ENCODE measurements around the gene KCNJ15. TPM values are rescaled to one million over a fixed set of nuclear protein-coding genes. Genes with fewer than 3 reads are reported as not detected.

Gene KCNJ15
- total and polyA plus RNA-seq, 8 donors: 54.1 to 103 (median 80.7) TPM

DNA sequence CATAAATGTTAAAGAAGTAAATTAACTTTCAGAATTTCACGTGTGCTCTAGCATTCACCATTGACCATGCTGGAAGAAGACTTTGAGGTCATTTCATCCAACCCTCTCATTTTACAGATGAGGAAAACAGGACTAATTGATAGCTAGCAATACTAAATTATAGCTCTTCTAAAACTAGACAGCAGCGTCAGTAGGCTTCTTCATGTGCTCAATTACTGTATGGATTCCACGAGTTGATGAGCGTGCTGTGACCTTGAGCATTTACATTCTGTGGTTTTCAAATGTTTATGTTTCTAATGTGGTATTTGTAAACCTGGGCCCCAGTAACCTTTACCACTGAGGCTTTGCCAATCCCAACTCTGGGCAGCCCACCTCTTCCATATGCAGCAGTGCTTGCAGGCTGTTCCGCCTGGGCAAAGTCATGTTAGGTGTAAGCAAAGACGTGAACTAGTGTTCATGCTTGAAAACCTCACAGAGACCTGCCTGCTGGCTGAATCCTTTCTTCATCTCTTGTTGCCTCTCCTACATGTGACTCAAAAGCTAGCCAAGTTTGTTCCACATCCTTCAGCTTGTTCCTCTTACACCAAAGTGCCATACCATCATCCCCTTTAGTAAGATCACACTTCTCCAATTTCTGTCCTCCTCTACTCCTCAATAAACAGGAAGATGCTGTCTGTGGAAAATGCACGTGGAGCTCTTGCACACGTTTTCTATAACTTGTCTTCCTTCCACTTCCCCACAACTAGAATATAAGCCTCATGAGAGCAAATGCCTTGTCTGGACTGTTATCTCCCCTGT, 17.2 kb downstream of the KCNJ15 start:
- intact Hi-C loops (cut with DNase I): no loop called here
- H3K9me3 ChIP-seq: no peaks in the 10 kb centered on the region
- DNase-seq: no peak
- no peaks in the 10 kb centered on the region for H3K27me3 ChIP-seq
- peaks cover 28 to 95% of the 10 kb centered on the region in 2 donors for H3K4me1 ChIP-seq
- peak; percentile 11 for ATAC-seq
- H3K36me3 ChIP-seq: no peaks in the 10 kb centered on the region
- peak overlapping the region in 1 of 2 donors; percentile 93 for H3K27ac ChIP-seq
- no peak overlapping the region for H3K4me3 ChIP-seq
- TF ChIP-seq, protein P1, sequence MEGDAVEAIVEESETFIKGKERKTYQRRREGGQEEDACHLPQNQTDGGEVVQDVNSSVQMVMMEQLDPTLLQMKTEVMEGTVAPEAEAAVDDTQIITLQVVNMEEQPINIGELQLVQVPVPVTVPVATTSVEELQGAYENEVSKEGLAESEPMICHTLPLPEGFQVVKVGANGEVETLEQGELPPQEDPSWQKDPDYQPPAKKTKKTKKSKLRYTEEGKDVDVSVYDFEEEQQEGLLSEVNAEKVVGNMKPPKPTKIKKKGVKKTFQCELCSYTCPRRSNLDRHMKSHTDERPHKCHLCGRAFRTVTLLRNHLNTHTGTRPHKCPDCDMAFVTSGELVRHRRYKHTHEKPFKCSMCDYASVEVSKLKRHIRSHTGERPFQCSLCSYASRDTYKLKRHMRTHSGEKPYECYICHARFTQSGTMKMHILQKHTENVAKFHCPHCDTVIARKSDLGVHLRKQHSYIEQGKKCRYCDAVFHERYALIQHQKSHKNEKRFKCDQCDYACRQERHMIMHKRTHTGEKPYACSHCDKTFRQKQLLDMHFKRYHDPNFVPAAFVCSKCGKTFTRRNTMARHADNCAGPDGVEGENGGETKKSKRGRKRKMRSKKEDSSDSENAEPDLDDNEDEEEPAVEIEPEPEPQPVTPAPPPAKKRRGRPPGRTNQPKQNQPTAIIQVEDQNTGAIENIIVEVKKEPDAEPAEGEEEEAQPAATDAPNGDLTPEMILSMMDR (IDR thresholded peaks at IDR 0.05): no peak

DNA sequence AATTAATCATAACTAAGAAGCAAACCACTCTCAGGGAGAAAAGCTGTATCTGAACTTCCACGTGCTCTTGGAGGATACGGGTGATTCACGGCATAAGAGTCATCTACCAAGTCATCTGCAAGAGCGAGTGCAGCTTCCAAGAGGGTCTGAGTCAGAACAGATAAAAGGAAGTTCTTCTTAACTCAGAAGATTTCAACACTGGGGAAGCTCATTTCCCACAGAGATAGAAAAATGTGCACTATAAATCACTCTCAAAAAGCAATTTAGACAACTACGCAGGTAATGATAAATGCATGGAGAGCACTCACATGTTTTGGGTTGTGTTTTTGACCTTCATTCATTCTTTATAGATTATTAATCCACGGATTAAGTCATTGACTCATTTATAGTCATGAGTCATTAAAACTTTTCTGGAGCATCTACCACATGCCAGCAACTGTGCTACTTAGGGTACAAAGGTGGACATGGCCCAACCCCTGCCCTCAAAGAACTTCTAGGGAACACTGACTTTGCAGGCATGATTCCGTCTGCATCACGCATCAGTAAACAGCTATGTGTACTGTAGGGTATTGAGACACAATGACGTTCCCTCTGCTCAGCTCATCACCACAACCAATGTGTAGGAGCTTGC, 20.8 kb downstream of the KCNJ15 start:
- peaks cover 4 to 98% of the 10 kb centered on the region in 2 donors for H3K4me1 ChIP-seq
- no peaks in the 10 kb centered on the region for H3K9me3 ChIP-seq
- DNase-seq (peak in 1 of 4 donors; percentile 77), ATAC-seq (peak; percentile 79)
- no peaks in the 10 kb centered on the region for H3K27me3 ChIP-seq
- H3K27ac ChIP-seq: peak overlapping the region; percentile 49 to 93
- no peak overlapping the region for H3K4me3 ChIP-seq
- TF ChIP-seq, protein P1 (IDR thresholded peaks at IDR 0.05): no peak
- no peaks in the 10 kb centered on the region for H3K36me3 ChIP-seq
- intact Hi-C loops (cut with DNase I): no loop called here

DNA sequence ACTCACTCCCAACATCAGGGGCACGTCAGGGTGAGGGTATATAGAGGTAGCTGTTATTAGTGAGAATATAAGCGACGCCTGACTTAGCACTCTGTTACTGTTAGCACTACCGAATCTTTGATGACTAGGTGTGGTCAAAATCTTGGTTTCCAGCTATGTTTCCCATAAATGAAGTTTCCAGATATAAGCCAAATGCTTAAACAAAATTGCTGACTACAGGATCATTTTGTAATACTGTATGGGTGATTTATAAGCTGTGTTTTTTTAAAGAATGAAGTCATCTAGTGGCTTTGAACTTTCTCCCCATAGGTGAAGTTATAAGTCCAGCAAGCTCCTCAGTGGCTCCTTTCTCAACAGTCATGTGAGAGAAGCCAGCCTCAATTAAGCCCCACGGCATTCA, 23.7 kb downstream of the KCNJ15 start:
- no peaks in the 10 kb centered on the region for H3K9me3 ChIP-seq
- no peak for DNase-seq
- no peak overlapping the region for H3K4me3 ChIP-seq
- H3K36me3 ChIP-seq: no peaks in the 10 kb centered on the region
- peaks cover 6 to 97% of the 10 kb centered on the region in 2 donors for H3K4me1 ChIP-seq
- H3K27ac ChIP-seq: peak overlapping the region in 1 of 2 donors; percentile 93
- TF ChIP-seq, protein P1 (IDR thresholded peaks at IDR 0.05): no peak
- no peaks in the 10 kb centered on the region for H3K27me3 ChIP-seq
- intact Hi-C loops (cut with DNase I): no loop called here
- no peak for ATAC-seq

DNA sequence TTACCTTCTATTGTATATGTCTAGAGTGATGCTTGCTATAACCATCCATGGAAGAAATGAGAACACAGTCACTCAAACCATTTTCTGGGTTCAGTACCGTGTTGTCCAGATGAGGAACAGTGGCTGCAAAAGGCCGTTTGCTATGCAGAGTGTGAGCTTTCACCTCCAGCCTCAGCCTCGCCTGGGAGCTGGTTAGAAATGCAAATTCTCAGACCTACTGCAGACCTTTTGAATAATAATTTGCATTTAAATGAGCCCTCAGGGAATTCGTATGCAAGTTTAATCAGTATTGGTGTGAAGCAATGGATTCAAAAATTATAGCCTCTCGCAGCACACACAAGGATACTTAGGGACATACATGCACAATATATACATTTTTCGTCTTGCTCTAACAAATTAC, 24.1 kb downstream of the KCNJ15 start:
- H3K27me3 ChIP-seq: no peaks in the 10 kb centered on the region
- H3K4me1 ChIP-seq: peaks cover 6 to 97% of the 10 kb centered on the region in 2 donors
- peak overlapping the region in 1 of 2 donors; percentile 93 for H3K27ac ChIP-seq
- no peak overlapping the region for H3K4me3 ChIP-seq
- intact Hi-C loops (cut with DNase I): no loop called here
- no peaks in the 10 kb centered on the region for H3K36me3 ChIP-seq
- no peak for ATAC-seq
- no peak for DNase-seq
- no peaks in the 10 kb centered on the region for H3K9me3 ChIP-seq
- TF ChIP-seq, protein P1 (IDR thresholded peaks at IDR 0.05): no peak

DNA sequence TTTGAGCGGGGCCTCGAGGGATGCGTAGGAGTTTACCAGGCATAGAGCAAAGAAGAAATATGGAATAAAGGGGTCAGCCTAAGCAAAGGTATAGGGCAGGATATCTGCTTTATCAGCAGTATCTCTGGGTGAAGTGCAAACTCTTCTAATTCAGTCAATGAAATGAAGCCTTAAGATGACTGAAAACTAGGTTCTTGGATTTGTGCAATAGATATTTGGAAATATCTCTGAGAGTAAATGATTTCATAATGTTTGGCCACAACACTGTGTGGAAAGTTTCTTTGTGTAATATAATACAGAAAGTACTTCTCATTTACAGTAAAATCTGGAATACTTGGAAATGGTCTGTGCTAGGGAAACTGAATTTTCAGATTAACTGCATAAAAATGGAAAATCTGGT, 26.1 kb downstream of the KCNJ15 start:
- ATAC-seq: peak; percentile 51
- Histone ChIP-seq H3K27ac (peak overlapping the region; percentile 71 to 93), H3K4me1 (peaks cover 3 to 96% of the 10 kb centered on the region in 2 donors), H3K9me3 (no peaks in the 10 kb centered on the region), H3K36me3 (no peaks in the 10 kb centered on the region), H3K27me3 (no peaks in the 10 kb centered on the region), H3K4me3 (no peak overlapping the region)
- peak in 1 of 4 donors; percentile 47 for DNase-seq
- intact Hi-C loops (cut with DNase I): no loop called here
- TF ChIP-seq, protein P1 (IDR thresholded peaks at IDR 0.05): no peak

All from left lung (tissue), 10 donors.